HG03039 (cell line): ENCODE data around the gene PCDHA7.
"Not testable (repeated sequence)": the region's sequence is repeated elsewhere in the genome, so short reads cannot be mapped to it uniquely, and the experiment has no call there.

Source experiments
- ATAC-seq: cut with Tn5 transposase; IDR thresholded peaks from one replicate; pipeline ENCODE4 v1.9.1; 2021; ENCODE audit warnings: mild to moderate bottlenecking, moderate library complexity; ENCODE audit not compliant: unreplicated experiment

The PCDHA7 gene

GRCh38 chr5:140822969-140823368, 11.1 kb upstream of the PCDHA7 start:
- ATAC-seq = not testable (repeated sequence)

DNA sequence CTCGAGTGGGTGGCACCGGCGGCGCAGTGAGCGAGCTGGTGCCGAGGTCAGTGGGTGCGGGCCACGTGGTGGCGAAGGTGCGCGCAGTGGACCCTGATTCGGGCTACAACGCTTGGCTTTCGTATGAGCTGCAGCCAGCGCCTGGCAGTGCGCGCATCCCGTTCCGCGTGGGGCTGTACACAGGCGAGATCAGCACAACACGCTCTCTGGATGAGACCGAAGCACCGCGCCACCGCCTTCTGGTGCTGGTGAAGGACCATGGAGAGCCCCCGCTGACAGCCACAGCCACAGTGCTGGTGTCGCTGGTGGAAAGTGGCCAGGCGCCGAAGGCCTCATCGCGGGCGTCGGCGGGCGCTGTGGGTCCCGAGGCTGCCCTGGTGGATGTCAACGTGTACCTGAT, 10.6 kb upstream of the PCDHA7 start:
- ATAC-seq = no peak

DNA sequence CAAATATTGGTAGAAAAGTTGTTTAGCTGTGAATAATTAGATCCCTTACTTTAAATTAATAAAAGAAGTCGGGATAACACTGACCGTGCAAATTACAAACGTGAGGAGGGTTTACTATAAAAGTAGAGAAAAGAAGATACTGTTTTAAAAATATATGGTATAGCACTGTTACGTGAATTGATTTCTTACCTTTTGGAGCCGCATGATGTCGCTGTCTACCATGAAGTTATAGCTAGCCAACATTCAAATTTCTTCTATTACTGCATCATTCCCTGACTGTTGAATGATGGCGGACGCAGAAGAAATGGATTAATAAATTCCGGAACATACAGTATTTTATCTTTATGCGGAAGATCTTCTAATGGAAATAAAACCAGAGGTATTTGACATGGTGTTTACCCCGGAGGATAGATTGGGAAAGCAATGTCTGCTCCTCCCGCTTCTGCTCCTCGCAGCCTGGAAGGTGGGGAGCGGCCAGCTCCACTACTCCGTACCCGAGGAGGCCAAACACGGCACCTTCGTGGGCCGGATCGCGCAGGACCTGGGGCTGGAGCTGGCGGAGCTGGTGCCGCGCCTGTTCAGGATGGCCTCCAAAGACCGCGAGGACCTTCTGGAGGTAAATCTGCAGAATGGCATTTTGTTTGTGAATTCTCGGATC, 6.2 kb upstream of the PCDHA7 start, which contains the start of gene PCDHA6:
Gene PCDHA6, plus strand, starts transcription at position 257 of the 658 bp plus-strand sequence. Its CDS starts 132 bp downstream, at position 389.
- no peak for ATAC-seq

- ATAC-seq = no peak
Observed at GRCh38 chr5:140828362-140828737, 5.7 kb upstream of the PCDHA7 start.

- ATAC-seq = not testable (repeated sequence)
Observed at GRCh38 chr5:140829511-140830501, 4.3 kb upstream of the PCDHA7 start.

DNA sequence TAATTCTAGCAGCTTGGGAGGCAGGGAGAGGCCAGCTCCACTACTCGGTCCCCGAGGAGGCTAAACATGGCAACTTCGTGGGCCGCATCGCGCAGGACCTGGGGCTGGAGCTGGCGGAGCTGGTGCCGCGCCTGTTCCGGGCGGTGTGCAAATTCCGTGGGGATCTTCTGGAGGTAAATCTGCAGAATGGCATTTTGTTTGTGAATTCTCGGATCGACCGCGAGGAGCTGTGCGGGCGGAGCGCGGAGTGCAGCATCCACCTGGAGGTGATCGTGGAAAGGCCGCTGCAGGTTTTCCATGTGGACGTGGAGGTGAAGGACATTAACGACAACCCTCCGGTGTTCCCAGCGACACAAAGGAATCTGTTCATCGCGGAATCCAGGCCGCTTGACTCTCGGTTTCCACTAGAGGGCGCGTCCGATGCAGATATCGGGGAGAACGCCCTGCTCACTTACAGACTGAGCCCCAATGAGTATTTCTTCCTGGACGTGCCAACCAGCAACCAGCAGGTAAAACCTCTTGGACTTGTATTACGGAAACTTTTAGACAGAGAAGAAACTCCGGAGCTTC, 455 bp downstream of the PCDHA7 start:
- not testable (repeated sequence) for ATAC-seq

- no peak for ATAC-seq
Observed at GRCh38 chr5:140835622-140836510, 1.8 kb downstream of the PCDHA7 start.

- ATAC-seq = no peak
Observed at GRCh38 chr5:140840978-140841962, 7.2 kb downstream of the PCDHA7 start, which contains the start of gene PCDHA8. Gene PCDHA8 (plus strand): TSS chr5:140841187. CDS start chr5:140841322, 135 bp downstream.

GRCh38 chr5:140842798-140843733, 9.0 kb downstream of the PCDHA7 start:
- no peak for ATAC-seq

- not testable (repeated sequence) for ATAC-seq
Observed at GRCh38 chr5:140848139-140849102, 14.4 kb downstream of the PCDHA7 start, which contains the start of gene PCDHA9. Gene PCDHA9 (plus strand): TSS chr5:140848382. CDS start chr5:140848496, 114 bp downstream.

- ATAC-seq = not testable (repeated sequence)
Observed at GRCh38 chr5:140849831-140850634, 16.0 kb downstream of the PCDHA7 start.

GRCh38 chr5:140855772-140856674, 22.0 kb downstream of the PCDHA7 start, which contains the start of gene PCDHA10:
Gene PCDHA10 (plus strand): TSS chr5:140855897. CDS start chr5:140856049, 152 bp downstream.
- ATAC-seq = no peak

GRCh38 chr5:140857177-140857986, 23.3 kb downstream of the PCDHA7 start:
- ATAC-seq = no peak

DNA sequence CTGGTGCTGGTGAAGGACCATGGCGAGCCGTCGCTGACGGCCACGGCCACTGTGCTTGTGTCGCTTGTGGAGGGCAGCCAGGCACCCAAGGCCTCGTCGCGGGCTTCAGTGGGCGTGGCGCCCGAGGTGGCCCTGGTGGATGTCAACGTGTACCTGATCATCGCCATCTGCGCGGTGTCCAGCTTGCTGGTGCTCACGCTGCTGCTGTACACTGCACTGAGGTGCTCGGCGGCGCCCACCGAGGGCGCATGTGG, 23.8 kb downstream of the PCDHA7 start:
- ATAC-seq = no peak
